Measurements from ENCODE around the gene COL27A1.

The COL27A1 gene

GRCh38 chr9:114153761-114154599, 1.4 kb upstream of the COL27A1 start (continued):
- TF ChIP-seq INSM2 (tag by site-specific recombination; IDR thresholded peaks at IDR 0.05) (no peak), MZF1 (tag by site-specific recombination; IDR thresholded peaks at IDR 0.05; ENCODE audit: borderline replicate concordance) (no peak), ZNF701 (tag by site-specific recombination; IDR thresholded peaks at IDR 0.05) (no peak), SP2 (tag by site-specific recombination; IDR thresholded peaks at IDR 0.05) (no peak), HOXA7 (CRISPR knock-in tag; IDR thresholded peaks at IDR 0.05; ENCODE audit: borderline replicate concordance) (no peak), PRDM1 (tag by site-specific recombination; IDR thresholded peaks at IDR 0.05) (no peak), ZNF138 (tag by site-specific recombination; IDR thresholded peaks at IDR 0.05; ENCODE audit: borderline replicate concordance) (no peak), CTCF (tag by site-specific recombination; IDR thresholded peaks at IDR 0.05) (peak; percentile 69), REPIN1 (tag by site-specific recombination; IDR thresholded peaks at IDR 0.05; ENCODE audit: low read depth) (no peak), PRDM4 (tag by site-specific recombination; IDR thresholded peaks at IDR 0.05) (no peak), WT1 (tag by site-specific recombination; IDR thresholded peaks at IDR 0.05) (no peak), ZNF398 (tag by site-specific recombination; IDR thresholded peaks at IDR 0.05) (0 out of 2 replicates have a peak, but pooled peaks have one; percentile 35), ZNF548 (tag by site-specific recombination; IDR thresholded peaks at IDR 0.05) (no peak), ZNF37A (tag by site-specific recombination; IDR thresholded peaks at IDR 0.05) (no peak), ZNF341 (tag by site-specific recombination; IDR thresholded peaks at IDR 0.05; ENCODE audit: low read depth) (0 out of 2 replicates have a peak, but pooled peaks have one; percentile 23), ZNF621 (tag by site-specific recombination; IDR thresholded peaks at IDR 0.05) (no peak), SCRT2 (tag by site-specific recombination; IDR thresholded peaks at IDR 0.05) (no peak), GFI1B (tag by site-specific recombination; IDR thresholded peaks at IDR 0.05) (no peak), TRIM28 (IDR thresholded peaks at IDR 0.05; ENCODE audit: borderline replicate concordance, low read length) (no peak), ZNF155 (tag by site-specific recombination; IDR thresholded peaks at IDR 0.05) (no peak)
- TF ChIP-seq, protein P1, sequence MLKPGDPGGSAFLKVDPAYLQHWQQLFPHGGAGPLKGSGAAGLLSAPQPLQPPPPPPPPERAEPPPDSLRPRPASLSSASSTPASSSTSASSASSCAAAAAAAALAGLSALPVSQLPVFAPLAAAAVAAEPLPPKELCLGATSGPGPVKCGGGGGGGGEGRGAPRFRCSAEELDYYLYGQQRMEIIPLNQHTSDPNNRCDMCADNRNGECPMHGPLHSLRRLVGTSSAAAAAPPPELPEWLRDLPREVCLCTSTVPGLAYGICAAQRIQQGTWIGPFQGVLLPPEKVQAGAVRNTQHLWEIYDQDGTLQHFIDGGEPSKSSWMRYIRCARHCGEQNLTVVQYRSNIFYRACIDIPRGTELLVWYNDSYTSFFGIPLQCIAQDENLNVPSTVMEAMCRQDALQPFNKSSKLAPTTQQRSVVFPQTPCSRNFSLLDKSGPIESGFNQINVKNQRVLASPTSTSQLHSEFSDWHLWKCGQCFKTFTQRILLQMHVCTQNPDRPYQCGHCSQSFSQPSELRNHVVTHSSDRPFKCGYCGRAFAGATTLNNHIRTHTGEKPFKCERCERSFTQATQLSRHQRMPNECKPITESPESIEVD (tag by site-specific recombination; IDR thresholded peaks at IDR 0.05), result no peak
- TF ChIP-seq, protein P2, sequence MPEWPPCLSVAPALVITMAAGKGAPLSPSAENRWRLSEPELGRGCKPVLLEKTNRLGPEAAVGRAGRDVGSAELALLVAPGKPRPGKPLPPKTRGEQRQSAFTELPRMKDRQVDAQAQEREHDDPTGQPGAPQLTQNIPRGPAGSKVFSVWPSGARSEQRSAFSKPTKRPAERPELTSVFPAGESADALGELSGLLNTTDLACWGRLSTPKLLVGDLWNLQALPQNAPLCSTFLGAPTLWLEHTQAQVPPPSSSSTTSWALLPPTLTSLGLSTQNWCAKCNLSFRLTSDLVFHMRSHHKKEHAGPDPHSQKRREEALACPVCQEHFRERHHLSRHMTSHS (tag by site-specific recombination; IDR thresholded peaks at IDR 0.05), result no peak
- TF ChIP-seq, protein P3, sequence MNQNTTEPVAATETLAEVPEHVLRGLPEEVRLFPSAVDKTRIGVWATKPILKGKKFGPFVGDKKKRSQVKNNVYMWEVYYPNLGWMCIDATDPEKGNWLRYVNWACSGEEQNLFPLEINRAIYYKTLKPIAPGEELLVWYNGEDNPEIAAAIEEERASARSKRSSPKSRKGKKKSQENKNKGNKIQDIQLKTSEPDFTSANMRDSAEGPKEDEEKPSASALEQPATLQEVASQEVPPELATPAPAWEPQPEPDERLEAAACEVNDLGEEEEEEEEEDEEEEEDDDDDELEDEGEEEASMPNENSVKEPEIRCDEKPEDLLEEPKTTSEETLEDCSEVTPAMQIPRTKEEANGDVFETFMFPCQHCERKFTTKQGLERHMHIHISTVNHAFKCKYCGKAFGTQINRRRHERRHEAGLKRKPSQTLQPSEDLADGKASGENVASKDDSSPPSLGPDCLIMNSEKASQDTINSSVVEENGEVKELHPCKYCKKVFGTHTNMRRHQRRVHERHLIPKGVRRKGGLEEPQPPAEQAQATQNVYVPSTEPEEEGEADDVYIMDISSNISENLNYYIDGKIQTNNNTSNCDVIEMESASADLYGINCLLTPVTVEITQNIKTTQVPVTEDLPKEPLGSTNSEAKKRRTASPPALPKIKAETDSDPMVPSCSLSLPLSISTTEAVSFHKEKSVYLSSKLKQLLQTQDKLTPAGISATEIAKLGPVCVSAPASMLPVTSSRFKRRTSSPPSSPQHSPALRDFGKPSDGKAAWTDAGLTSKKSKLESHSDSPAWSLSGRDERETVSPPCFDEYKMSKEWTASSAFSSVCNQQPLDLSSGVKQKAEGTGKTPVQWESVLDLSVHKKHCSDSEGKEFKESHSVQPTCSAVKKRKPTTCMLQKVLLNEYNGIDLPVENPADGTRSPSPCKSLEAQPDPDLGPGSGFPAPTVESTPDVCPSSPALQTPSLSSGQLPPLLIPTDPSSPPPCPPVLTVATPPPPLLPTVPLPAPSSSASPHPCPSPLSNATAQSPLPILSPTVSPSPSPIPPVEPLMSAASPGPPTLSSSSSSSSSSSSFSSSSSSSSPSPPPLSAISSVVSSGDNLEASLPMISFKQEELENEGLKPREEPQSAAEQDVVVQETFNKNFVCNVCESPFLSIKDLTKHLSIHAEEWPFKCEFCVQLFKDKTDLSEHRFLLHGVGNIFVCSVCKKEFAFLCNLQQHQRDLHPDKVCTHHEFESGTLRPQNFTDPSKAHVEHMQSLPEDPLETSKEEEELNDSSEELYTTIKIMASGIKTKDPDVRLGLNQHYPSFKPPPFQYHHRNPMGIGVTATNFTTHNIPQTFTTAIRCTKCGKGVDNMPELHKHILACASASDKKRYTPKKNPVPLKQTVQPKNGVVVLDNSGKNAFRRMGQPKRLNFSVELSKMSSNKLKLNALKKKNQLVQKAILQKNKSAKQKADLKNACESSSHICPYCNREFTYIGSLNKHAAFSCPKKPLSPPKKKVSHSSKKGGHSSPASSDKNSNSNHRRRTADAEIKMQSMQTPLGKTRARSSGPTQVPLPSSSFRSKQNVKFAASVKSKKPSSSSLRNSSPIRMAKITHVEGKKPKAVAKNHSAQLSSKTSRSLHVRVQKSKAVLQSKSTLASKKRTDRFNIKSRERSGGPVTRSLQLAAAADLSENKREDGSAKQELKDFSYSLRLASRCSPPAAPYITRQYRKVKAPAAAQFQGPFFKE (tag by site-specific recombination; IDR thresholded peaks at IDR 0.05; ENCODE audit: borderline replicate concordance), result no peak

Data from HEK293 (cell line).